CD4-positive, CD25-positive, alpha-beta regulatory T cell (primary cell): ENCODE data around the gene ABITRAM. TPM values are rescaled to one million over a fixed set of nuclear protein-coding genes. Genes with fewer than 3 reads are reported as not detected.

Experiments
- ATAC-seq, 2 donors: fragments of 150-1000 bp; cut with Tn5 transposase; one replicate each; pipeline ENCODE4 v1.10.0; 2021; ENCODE audit warnings: low read depth in 2 of 2, moderate number of reproducible peaks in 2 of 2, moderate library complexity in 1 of 2
- DNase-seq, 3 donors: peaks; one replicate each; pipeline versions ENCODE4 v3.0.0 to v3.0.0-alpha.2; 2012 to 2022; ENCODE audit warnings: mixed read lengths in 1 of 3
- H3K27ac ChIP-seq: one replicate; pipeline ENCODE4 v1.7.0; 2013; ENCODE audit warnings: mild to moderate bottlenecking, low read length; ENCODE audit not compliant: insufficient read depth, poor library complexity, severe bottlenecking
- H3K27me3 ChIP-seq: one replicate; pipeline ENCODE4 v1.7.0; 2013; ENCODE audit warnings: low read length; ENCODE audit not compliant: control insufficient read depth, insufficient read depth
- H3K36me3 ChIP-seq: one replicate; pipeline ENCODE4 v1.7.0; 2013; ENCODE audit warnings: mild to moderate bottlenecking, low read length, moderate library complexity; ENCODE audit not compliant: control insufficient read depth, insufficient read depth
- H3K4me1 ChIP-seq: 2 replicates; pipeline ENCODE4 v1.7.0; 2013; ENCODE audit warnings: mild to moderate bottlenecking, low read length; ENCODE audit not compliant: insufficient read depth, control insufficient read depth, poor library complexity, severe bottlenecking
- H3K4me3 ChIP-seq: one replicate; pipeline ENCODE4 v1.7.0; 2013; ENCODE audit warnings: low read depth, mild to moderate bottlenecking, low read length, moderate library complexity
- H3K9me3 ChIP-seq, 2 experiments: 1 replicate in 1 of 2; 2 replicates in 1 of 2; pipeline ENCODE4 v1.7.0; 2013; ENCODE audit warnings: low read length in 2 of 2, mild to moderate bottlenecking in 1 of 2, moderate library complexity in 1 of 2; ENCODE audit not compliant: control insufficient read depth in 2 of 2
- H3K27ac Mint-ChIP-seq, 3 donors: one replicate each; pipeline ENCODE4 v1.8.0; 2020 to 2022; ENCODE audit warnings: mild to moderate bottlenecking in 3 of 3, mixed read lengths in 3 of 3, moderate library complexity in 2 of 3
- H3K27me3 Mint-ChIP-seq: one replicate; pipeline ENCODE4 v1.8.0; 2022; ENCODE audit warnings: mild to moderate bottlenecking, mixed read lengths
- H3K36me3 Mint-ChIP-seq: one replicate; pipeline ENCODE4 v1.8.0; 2020; ENCODE audit warnings: mixed read lengths
- H3K4me1 Mint-ChIP-seq, 4 donors: one replicate each; pipeline ENCODE4 v1.8.0; 2020 to 2022; ENCODE audit warnings: mixed read lengths in 4 of 4, mild to moderate bottlenecking in 1 of 4
- H3K4me3 Mint-ChIP-seq, 4 donors: one replicate each; pipeline ENCODE4 v1.8.0; 2020 to 2022; ENCODE audit warnings: mild to moderate bottlenecking in 4 of 4, mixed read lengths in 4 of 4, moderate library complexity in 3 of 4
- H3K9me3 Mint-ChIP-seq, 7 donors: one replicate each; pipeline ENCODE4 v1.8.0; 2020 to 2022; ENCODE audit warnings: mixed read lengths in 7 of 7, mild to moderate bottlenecking in 3 of 7, moderate library complexity in 2 of 7
- polyA plus RNA-seq, 4 donors: library from polyadenylated mRNA; unstranded; fragments of 300-500 nt; fragmentation: Illumina TruSeq; gene quantifications; one replicate each; pipeline ENCODE4 v1.2.3, GENCODE V29; 2021
- total RNA-seq: library from RNA; stranded (reverse); gene quantifications from one replicate; pipeline ENCODE4 v1.2.3, GENCODE V29; 2022

The ABITRAM gene
- total and polyA plus RNA-seq, 5 donors from 2014 or later = 6.2 to 21.4 (median 14.2) TPM

DNA sequence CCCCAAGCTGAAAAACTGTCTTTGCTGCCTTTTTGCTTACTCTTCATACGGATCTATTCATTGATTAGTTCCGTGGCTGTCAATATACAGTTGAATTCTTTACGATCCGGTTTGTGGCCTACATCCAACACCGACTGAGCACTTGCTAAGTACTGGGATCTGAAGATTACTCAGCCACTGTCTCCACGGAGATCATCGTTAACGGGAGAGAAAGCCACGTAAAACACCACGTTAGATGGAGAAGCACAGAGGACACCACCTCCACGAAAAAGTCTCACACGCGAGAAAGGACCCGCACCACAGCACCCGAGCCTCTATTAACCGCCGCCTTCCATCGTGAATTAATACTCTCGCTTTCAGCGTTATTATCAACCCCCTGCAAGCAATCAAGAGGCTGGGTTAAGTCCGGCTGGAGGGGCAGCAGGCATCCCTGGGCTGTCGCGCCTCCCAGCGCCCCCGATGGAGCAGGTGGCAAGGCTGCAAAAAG, 926 bp upstream of the ABITRAM start:
- H3K9me3 ChIP-seq = no peaks in the 10 kb centered on the region
- peak overlapping the region; percentile 90 for H3K27ac ChIP-seq
- no peak for ATAC-seq
- peaks cover 25% of the 10 kb centered on the region for H3K4me1 ChIP-seq
- peaks cover 19% of the 10 kb centered on the region for H3K36me3 Mint-ChIP-seq
- peak overlapping the region; percentile 86 for H3K4me3 ChIP-seq
- no peaks in the 10 kb centered on the region for H3K27me3 ChIP-seq
- H3K27me3 Mint-ChIP-seq = no peaks in the 10 kb centered on the region
- H3K4me1 Mint-ChIP-seq = peaks cover 13 to 60% (median 33%) of the 10 kb centered on the region in 4 donors
- peak overlapping the region in 2 of 3 donors; percentile 99 to 100 for H3K27ac Mint-ChIP-seq
- no peaks in the 10 kb centered on the region for H3K9me3 Mint-ChIP-seq
- H3K36me3 ChIP-seq = peaks cover 22% of the 10 kb centered on the region
- no peak for DNase-seq
- peak overlapping the region; percentile 95 to 99 (median 99) for H3K4me3 Mint-ChIP-seq

DNA sequence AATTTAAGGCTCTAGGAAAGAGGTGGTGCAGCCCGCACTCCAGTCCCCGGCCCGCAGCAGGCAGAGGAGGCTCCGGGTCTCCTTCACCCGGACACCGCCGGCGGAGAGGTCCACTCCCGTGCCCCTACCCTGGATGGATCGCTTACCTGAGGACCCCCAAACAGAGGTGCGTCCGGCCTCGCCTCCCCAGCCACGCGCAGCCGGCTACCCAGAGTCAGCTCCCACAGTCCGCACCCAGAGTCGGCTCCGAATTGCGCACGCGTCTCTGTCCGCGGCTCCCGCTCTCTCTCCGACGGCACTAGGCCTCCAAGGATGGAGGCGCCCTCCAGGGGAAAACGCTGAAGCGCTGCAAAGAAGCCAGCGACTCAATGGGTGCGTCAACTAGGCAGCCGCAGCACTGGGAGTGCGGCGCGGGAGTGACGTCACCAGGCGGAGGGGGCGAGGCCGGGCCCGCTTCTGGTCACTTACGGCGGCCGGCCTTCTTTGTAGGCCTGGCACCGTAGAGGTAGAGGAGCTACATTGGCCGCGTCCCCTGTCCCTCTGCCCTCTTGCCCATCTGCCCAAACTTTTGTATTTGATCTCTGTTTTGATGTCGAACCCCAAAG, 380 bp upstream of the ABITRAM start, which contains the start of gene ELP1:
Gene ELP1, minus strand, starts transcription at position 407 of the 605 bp plus-strand sequence. CDS start 2,978 bp downstream, outside the sequence.
- peak within 1 kb of the TSS; percentile 90 for H3K27ac ChIP-seq
- H3K4me1 Mint-ChIP-seq = peaks cover 13 to 55% (median 31%) of the 10 kb centered on the region in 4 donors
- ATAC-seq (peak; percentile 79 to 84), DNase-seq (peak; percentile 92 to 93 (median 92))
- H3K27me3 ChIP-seq = no peaks in the 10 kb centered on the region
- H3K9me3 Mint-ChIP-seq = no peaks in the 10 kb centered on the region
- H3K27ac Mint-ChIP-seq = peak within 1 kb of the TSS; percentile 97 to 100 (median 99)
- H3K4me1 ChIP-seq = peaks cover 25% of the 10 kb centered on the region
- H3K4me3 ChIP-seq = peak within 1 kb of the TSS; percentile 90
- H3K36me3 Mint-ChIP-seq = peaks cover 14% of the 10 kb centered on the region
- peaks cover 17% of the 10 kb centered on the region for H3K36me3 ChIP-seq
- H3K9me3 ChIP-seq = no peaks in the 10 kb centered on the region
- H3K27me3 Mint-ChIP-seq = no peaks in the 10 kb centered on the region
- peak within 1 kb of the TSS; percentile 95 to 99 (median 99) for H3K4me3 Mint-ChIP-seq

DNA sequence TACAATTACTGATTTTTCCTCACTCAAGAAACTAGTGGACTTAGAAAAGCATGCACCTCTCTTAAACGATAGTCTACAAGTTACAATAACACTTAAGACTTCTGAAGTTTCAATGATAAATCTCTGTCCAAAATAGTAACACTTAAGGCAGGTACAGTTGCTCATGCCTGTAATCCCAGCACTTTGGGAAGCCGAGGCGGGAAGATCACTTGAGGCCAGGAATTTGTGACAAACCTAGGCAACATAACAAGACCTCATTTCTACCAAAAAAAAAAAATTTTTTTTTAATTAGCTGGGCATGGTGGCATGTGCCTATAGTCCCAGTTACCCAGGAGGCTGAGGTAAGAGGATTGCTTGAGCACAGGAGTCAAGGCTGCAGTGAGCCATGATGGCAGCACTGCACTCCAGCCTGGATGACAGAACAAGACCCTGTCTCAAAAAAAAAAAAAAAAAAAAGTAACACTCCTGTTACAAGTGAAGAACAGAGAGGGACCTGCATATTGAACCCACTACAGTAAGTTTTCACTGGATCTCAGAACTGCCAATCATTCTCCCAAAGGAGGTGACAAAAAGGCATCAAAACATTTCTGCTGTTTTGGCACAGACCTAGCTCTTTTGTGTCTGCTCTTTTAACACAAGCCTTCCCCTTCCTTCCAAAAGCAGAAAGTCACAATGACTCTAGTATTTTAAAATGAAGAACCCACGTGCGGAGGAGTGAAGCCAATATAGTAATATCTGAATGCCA, 3.5 kb downstream of the ABITRAM start:
- peaks cover 15% of the 10 kb centered on the region for H3K4me1 ChIP-seq
- DNase-seq (no peak), ATAC-seq (no peak)
- H3K4me3 Mint-ChIP-seq = peak overlapping the region in 2 of 4 donors; percentile 15 to 82
- peaks cover 25% of the 10 kb centered on the region for H3K36me3 Mint-ChIP-seq
- H3K4me3 ChIP-seq = no peak overlapping the region
- H3K27ac Mint-ChIP-seq = no peak overlapping the region
- peaks cover 5% of the 10 kb centered on the region for H3K36me3 ChIP-seq
- no peak overlapping the region for H3K27ac ChIP-seq
- H3K9me3 ChIP-seq = no peaks in the 10 kb centered on the region
- no peaks in the 10 kb centered on the region for H3K27me3 Mint-ChIP-seq
- no peaks in the 10 kb centered on the region for H3K27me3 ChIP-seq
- peaks cover 8 to 29% (median 17%) of the 10 kb centered on the region in 4 donors for H3K4me1 Mint-ChIP-seq
- H3K9me3 Mint-ChIP-seq = no peaks in the 10 kb centered on the region

DNA sequence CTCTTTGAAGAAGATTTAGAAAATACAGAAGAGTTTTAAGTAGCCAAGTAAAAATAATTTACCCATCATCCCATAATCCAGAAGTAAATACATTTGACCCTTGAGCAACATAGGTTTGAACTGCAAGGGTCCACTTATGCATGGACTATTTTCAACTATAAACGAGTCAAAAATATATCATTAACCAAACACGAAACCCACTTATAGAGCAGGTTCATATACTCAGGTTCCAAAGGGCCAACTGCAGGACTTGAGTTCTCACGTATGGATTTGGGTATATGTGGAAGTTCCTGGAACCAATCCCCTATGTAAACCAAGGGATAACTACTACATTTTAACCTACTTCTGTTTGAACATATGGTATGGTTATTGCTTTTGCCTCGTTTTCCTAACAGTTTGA, 5.8 kb downstream of the ABITRAM start:
- Mint-ChIP-seq H3K4me1 (peaks cover 4 to 11% (median 7%) of the 10 kb centered on the region in 4 donors), H3K27me3 (no peaks in the 10 kb centered on the region), H3K9me3 (peaks cover 0 to 1% (median 0%) of the 10 kb centered on the region in 7 donors), H3K27ac (no peak overlapping the region), H3K4me3 (no peak overlapping the region), H3K36me3 (peaks cover 25% of the 10 kb centered on the region)
- H3K27me3 ChIP-seq = no peaks in the 10 kb centered on the region
- H3K27ac ChIP-seq = no peak overlapping the region
- peaks cover 3% of the 10 kb centered on the region for H3K4me1 ChIP-seq
- no peak overlapping the region for H3K4me3 ChIP-seq
- peaks cover 5% of the 10 kb centered on the region for H3K36me3 ChIP-seq
- no peaks in the 10 kb centered on the region for H3K9me3 ChIP-seq
- ATAC-seq = no peak
- no peak for DNase-seq

DNA sequence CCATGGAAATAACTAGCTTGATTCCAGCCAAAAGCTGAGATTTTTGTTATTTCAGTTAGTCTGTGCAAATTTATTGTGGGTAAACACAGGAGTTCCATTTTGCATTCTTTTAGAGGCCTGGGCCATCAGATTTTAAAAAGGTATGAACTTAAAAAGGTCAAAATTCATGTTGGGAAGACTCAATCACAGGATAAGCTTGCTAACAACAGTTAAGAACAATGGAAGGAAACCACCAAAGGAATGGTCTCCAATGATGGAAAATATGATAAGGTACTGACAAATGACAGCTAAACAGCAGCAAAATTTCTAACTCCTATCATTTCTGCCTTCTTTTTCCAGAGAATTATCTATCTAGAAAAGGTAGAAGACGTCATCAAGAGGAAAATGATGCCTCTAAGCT, 16.0 kb downstream of the ABITRAM start:
- no peak for ATAC-seq
- H3K4me3 Mint-ChIP-seq = no peak overlapping the region
- no peak for DNase-seq
- H3K4me1 ChIP-seq = no peaks in the 10 kb centered on the region
- H3K27me3 ChIP-seq = no peaks in the 10 kb centered on the region
- no peaks in the 10 kb centered on the region for H3K9me3 ChIP-seq
- no peaks in the 10 kb centered on the region for H3K36me3 ChIP-seq
- H3K36me3 Mint-ChIP-seq = peaks cover 5% of the 10 kb centered on the region
- H3K9me3 Mint-ChIP-seq = no peaks in the 10 kb centered on the region
- no peaks in the 10 kb centered on the region for H3K27me3 Mint-ChIP-seq
- no peak overlapping the region for H3K4me3 ChIP-seq
- H3K4me1 Mint-ChIP-seq = peaks cover 0 to 5% (median 0%) of the 10 kb centered on the region in 4 donors
- no peak overlapping the region for H3K27ac ChIP-seq
- no peak overlapping the region for H3K27ac Mint-ChIP-seq

DNA sequence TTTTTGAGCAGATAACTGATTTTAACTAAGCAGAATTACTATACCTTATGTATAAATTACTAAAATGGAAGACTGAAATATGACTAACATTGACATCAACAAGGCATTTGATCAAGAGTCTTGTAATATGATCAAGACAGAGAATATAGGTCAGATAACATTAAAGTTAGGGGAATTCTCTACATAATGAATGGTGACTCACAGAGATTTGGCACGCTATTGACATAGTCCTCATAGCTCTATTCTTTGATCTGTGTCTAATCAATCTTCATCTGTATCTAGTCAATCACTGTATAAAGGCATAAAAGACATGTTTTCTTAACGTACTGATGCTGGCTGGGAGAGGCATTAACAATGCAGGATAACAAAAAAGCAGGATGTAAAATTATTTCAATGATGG, 17.4 kb downstream of the ABITRAM start:
- Mint-ChIP-seq H3K27ac (no peak overlapping the region), H3K9me3 (no peaks in the 10 kb centered on the region), H3K36me3 (peaks cover under 1% of the 10 kb centered on the region), H3K27me3 (no peaks in the 10 kb centered on the region), H3K4me1 (peaks cover 0 to 6% (median under 1%) of the 10 kb centered on the region in 4 donors), H3K4me3 (no peak overlapping the region)
- H3K27ac ChIP-seq = no peak overlapping the region
- H3K27me3 ChIP-seq = no peaks in the 10 kb centered on the region
- ATAC-seq = no peak
- H3K4me3 ChIP-seq = no peak overlapping the region
- H3K9me3 ChIP-seq = no peaks in the 10 kb centered on the region
- H3K4me1 ChIP-seq = no peaks in the 10 kb centered on the region
- DNase-seq = no peak
- no peaks in the 10 kb centered on the region for H3K36me3 ChIP-seq

DNA sequence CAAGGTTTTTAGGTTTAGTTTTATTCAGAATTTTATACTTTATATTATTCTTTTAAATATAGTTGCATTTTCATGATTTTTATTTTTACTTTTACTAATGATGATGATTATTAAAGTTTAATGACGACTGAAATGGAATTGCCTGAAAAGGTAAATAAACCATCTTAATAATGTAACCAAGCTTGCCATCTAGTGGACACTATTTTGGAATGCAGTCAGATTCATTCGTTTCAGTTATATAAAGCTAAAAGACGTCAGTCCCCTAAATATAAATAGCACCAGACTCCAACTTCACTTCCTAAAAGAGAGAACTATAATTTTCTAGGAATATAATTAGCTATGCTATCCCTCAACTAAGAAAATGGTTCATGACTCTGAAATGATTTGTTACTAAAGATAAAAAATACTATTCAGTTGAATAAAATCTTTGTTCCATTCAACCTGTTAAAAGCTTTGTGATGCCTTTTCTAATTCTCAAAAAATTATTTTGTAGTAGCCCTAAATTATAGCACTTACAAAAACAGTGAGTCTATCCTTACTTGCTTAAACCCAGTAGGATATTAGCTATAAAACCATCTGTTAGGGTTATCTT, 19.9 kb downstream of the ABITRAM start:
- Histone ChIP-seq H3K27me3 (no peaks in the 10 kb centered on the region), H3K4me1 (no peaks in the 10 kb centered on the region), H3K27ac (no peak overlapping the region), H3K4me3 (peak overlapping the region; percentile 21), H3K36me3 (no peaks in the 10 kb centered on the region), H3K9me3 (no peaks in the 10 kb centered on the region)
- H3K27me3 Mint-ChIP-seq = no peaks in the 10 kb centered on the region
- no peaks in the 10 kb centered on the region for H3K36me3 Mint-ChIP-seq
- no peak for ATAC-seq
- H3K9me3 Mint-ChIP-seq = no peaks in the 10 kb centered on the region
- H3K27ac Mint-ChIP-seq = no peak overlapping the region
- DNase-seq = peak in 2 of 3 donors; percentile 44 to 60
- peaks cover 0 to 6% (median 0%) of the 10 kb centered on the region in 4 donors for H3K4me1 Mint-ChIP-seq
- H3K4me3 Mint-ChIP-seq = no peak overlapping the region
